ENCODE data around the gene TCP1. TPM values are rescaled to one million over a fixed set of nuclear protein-coding genes. Genes with fewer than 3 reads are reported as not detected.
A peak's percentile ranks its signal among the peaks of the same experiment; 100 is the strongest.
"Not testable (repeated sequence)": the region's sequence is repeated elsewhere in the genome, so short reads cannot be mapped to it uniquely, and the experiment has no call there.

Gene TCP1
- total RNA-seq, 1 donor from 2014 or later = 334 TPM

- no peaks in the 10 kb centered on the region for H3K9me3 Mint-ChIP-seq
- H3K9me3 ChIP-seq (ENCODE audit: low read depth) = no peaks in the 10 kb centered on the region
- peak overlapping the region; percentile 93 for H3K27ac Mint-ChIP-seq
- peaks cover 7% of the 10 kb centered on the region for H3K27me3 Mint-ChIP-seq (ENCODE audit: insufficient read depth, low read depth)
- H2AFZ ChIP-seq (replicated peaks) = peak overlapping the region; percentile 37
- H3K4me1 Mint-ChIP-seq = peaks cover 20% of the 10 kb centered on the region
- H3K4me2 ChIP-seq = no peak overlapping the region
- TF ChIP-seq CTCF (IDR thresholded peaks at IDR 0.05) = no peak
- no peak for TF ChIP-seq EZH2phosphoT487 (IDR thresholded peaks at IDR 0.05)
- no peak for TF ChIP-seq EZH2 (IDR thresholded peaks at IDR 0.05)
- H3K79me2 ChIP-seq (ENCODE audit: low read depth) = no peaks in the 10 kb centered on the region
- H3K4me3 ChIP-seq = no peak overlapping the region
- H3K27ac ChIP-seq = no peak overlapping the region
- H3K36me3 ChIP-seq = no peaks in the 10 kb centered on the region
- H3F3A ChIP-seq (ENCODE audit: low read depth) = no peaks in the 10 kb centered on the region
- H3K27me3 ChIP-seq = no peaks in the 10 kb centered on the region
- no peak overlapping the region for H3K9ac ChIP-seq
- H4K20me1 ChIP-seq (ENCODE audit: low read depth) = no peaks in the 10 kb centered on the region
- H3K36me3 Mint-ChIP-seq = no peaks in the 10 kb centered on the region
- H3K4me3 Mint-ChIP-seq = no peak overlapping the region
- DNase-seq (ENCODE audit: low spot score) = peak; percentile 11
- H3K4me1 ChIP-seq = no peaks in the 10 kb centered on the region
Measured at GRCh38 chr6:159819932-159820640, 30.7 kb upstream of the TCP1 start.

- Mint-ChIP-seq H3K36me3 (no peaks in the 10 kb centered on the region), H3K4me3 (no peak overlapping the region), H3K4me1 (peaks cover 20% of the 10 kb centered on the region), H3K27me3 (ENCODE audit: insufficient read depth, low read depth) (peaks cover 7% of the 10 kb centered on the region), H3K27ac (no peak overlapping the region), H3K9me3 (no peaks in the 10 kb centered on the region)
- H2AFZ ChIP-seq (replicated peaks) = no peak overlapping the region
- no peaks in the 10 kb centered on the region for H3K9me3 ChIP-seq (ENCODE audit: low read depth)
- no peaks in the 10 kb centered on the region for H3K4me1 ChIP-seq
- no peak overlapping the region for H3K9ac ChIP-seq
- no peak for DNase-seq (ENCODE audit: low spot score)
- no peaks in the 10 kb centered on the region for H4K20me1 ChIP-seq (ENCODE audit: low read depth)
- TF ChIP-seq CTCF (IDR thresholded peaks at IDR 0.05) = no peak
- no peak for TF ChIP-seq EZH2 (IDR thresholded peaks at IDR 0.05)
- no peak for TF ChIP-seq EZH2phosphoT487 (IDR thresholded peaks at IDR 0.05)
- no peaks in the 10 kb centered on the region for H3K36me3 ChIP-seq
- no peak overlapping the region for H3K4me3 ChIP-seq
- H3F3A ChIP-seq (ENCODE audit: low read depth) = no peaks in the 10 kb centered on the region
- no peaks in the 10 kb centered on the region for H3K27me3 ChIP-seq
- H3K27ac ChIP-seq = no peak overlapping the region
- H3K4me2 ChIP-seq = no peak overlapping the region
- H3K79me2 ChIP-seq (ENCODE audit: low read depth) = no peaks in the 10 kb centered on the region
Measured at GRCh38 chr6:159819098-159819497, 29.7 kb upstream of the TCP1 start.

- H3K4me3 Mint-ChIP-seq = no peak overlapping the region
- H3K9ac ChIP-seq = no peak overlapping the region
- no peaks in the 10 kb centered on the region for H4K20me1 ChIP-seq (ENCODE audit: low read depth)
- no peak overlapping the region for H2AFZ ChIP-seq (replicated peaks)
- TF ChIP-seq CTCF (IDR thresholded peaks at IDR 0.05) (no peak), EZH2 (IDR thresholded peaks at IDR 0.05) (no peak), EZH2phosphoT487 (IDR thresholded peaks at IDR 0.05) (no peak)
- no peaks in the 10 kb centered on the region for H3K79me2 ChIP-seq (ENCODE audit: low read depth)
- H3K4me1 ChIP-seq = no peaks in the 10 kb centered on the region
- no peak overlapping the region for H3K4me3 ChIP-seq
- H3K9me3 ChIP-seq (ENCODE audit: low read depth) = no peaks in the 10 kb centered on the region
- no peak overlapping the region for H3K27ac Mint-ChIP-seq
- no peaks in the 10 kb centered on the region for H3F3A ChIP-seq (ENCODE audit: low read depth)
- DNase-seq (ENCODE audit: low spot score) = no peak
- H3K27me3 Mint-ChIP-seq (ENCODE audit: insufficient read depth, low read depth) = peaks cover 7% of the 10 kb centered on the region
- H3K36me3 Mint-ChIP-seq = no peaks in the 10 kb centered on the region
- H3K27me3 ChIP-seq = no peaks in the 10 kb centered on the region
- no peak overlapping the region for H3K4me2 ChIP-seq
- no peaks in the 10 kb centered on the region for H3K36me3 ChIP-seq
- peaks cover 20% of the 10 kb centered on the region for H3K4me1 Mint-ChIP-seq
- H3K9me3 Mint-ChIP-seq = no peaks in the 10 kb centered on the region
- H3K27ac ChIP-seq = no peak overlapping the region
Measured at GRCh38 chr6:159817951-159818739, 28.7 kb upstream of the TCP1 start.

GRCh38 chr6:159816775-159817174 is 27.4 kb upstream of the TCP1 start:
- H4K20me1 ChIP-seq (ENCODE audit: low read depth); H3K9me3 ChIP-seq (ENCODE audit: low read depth); H3K36me3 ChIP-seq; H3K27me3 Mint-ChIP-seq (ENCODE audit: insufficient read depth, low read depth); H3K79me2 ChIP-seq (ENCODE audit: low read depth); H3K36me3 Mint-ChIP-seq; H3K4me1 ChIP-seq; H3K27me3 ChIP-seq; DNase-seq (ENCODE audit: low spot score); H3K9ac ChIP-seq; H2AFZ ChIP-seq (replicated peaks); H3K4me2 ChIP-seq; H3K27ac ChIP-seq; H3K27ac Mint-ChIP-seq; H3K4me3 ChIP-seq; H3K9me3 Mint-ChIP-seq; H3K4me3 Mint-ChIP-seq; H3F3A ChIP-seq (ENCODE audit: low read depth): not testable (repeated sequence)
- peaks cover 24% of the 10 kb centered on the region for H3K4me1 Mint-ChIP-seq

Measured in neural progenitor cell (in vitro differentiated cells).